ENCODE results near the gene OR11L1.

Gene OR11L1

GRCh38 chr1:247824023-247824422 lies 17.7 kb downstream of the OR11L1 start, which contains the start of gene OR14A16:
Gene OR14A16 (minus strand): TSS chr1:247824119. CDS start chr1:247815729, 8,390 bp downstream.
- Histone ChIP-seq H3K36me3 (ENCODE audit: control insufficient read depth in 5 of 5, insufficient read depth in 5 of 5, low read length in 5 of 5) (no peaks in the 10 kb centered on the region), H3K4me3 (ENCODE audit: low read depth in 1 of 5, low read length in 5 of 5) (no peak within 1 kb of the TSS), H3K9ac (ENCODE audit: low read length in 5 of 5) (no peak within 1 kb of the TSS), H3K27me3 (ENCODE audit: control insufficient read depth in 5 of 5, insufficient read depth in 4 of 5, low read length in 5 of 5) (no peaks in the 10 kb centered on the region), H3K9me3 (ENCODE audit: control insufficient read depth in 5 of 5, low read length in 5 of 5) (peaks cover 0 to 3% (median 0%) of the 10 kb centered on the region in 5 donors), H3K27ac (ENCODE audit: low read depth, low read length) (no peak within 1 kb of the TSS), H3K4me1 (ENCODE audit: control insufficient read depth in 5 of 5, insufficient read depth in 5 of 5, low read length in 5 of 5) (no peaks in the 10 kb centered on the region)

- no peaks in the 10 kb centered on the region for H3K9me3 ChIP-seq (ENCODE audit: control insufficient read depth in 5 of 5, low read length in 5 of 5)
- H3K4me3 ChIP-seq (ENCODE audit: low read depth in 1 of 5, low read length in 5 of 5) = no peak overlapping the region
- no peaks in the 10 kb centered on the region for H3K36me3 ChIP-seq (ENCODE audit: control insufficient read depth in 5 of 5, insufficient read depth in 5 of 5, low read length in 5 of 5)
- no peaks in the 10 kb centered on the region for H3K4me1 ChIP-seq (ENCODE audit: control insufficient read depth in 5 of 5, insufficient read depth in 5 of 5, low read length in 5 of 5)
- H3K9ac ChIP-seq (ENCODE audit: low read length in 5 of 5) = no peak overlapping the region
- H3K27me3 ChIP-seq (ENCODE audit: control insufficient read depth in 5 of 5, insufficient read depth in 4 of 5, low read length in 5 of 5) = no peaks in the 10 kb centered on the region
- no peak overlapping the region for H3K27ac ChIP-seq (ENCODE audit: low read depth, low read length)
Measured at GRCh38 chr1:247822060-247822459, 19.6 kb downstream of the OR11L1 start.

GRCh38 chr1:247812637-247813036 lies 29.1 kb downstream of the OR11L1 start:
- no peaks in the 10 kb centered on the region for H3K4me1 ChIP-seq (ENCODE audit: control insufficient read depth in 5 of 5, insufficient read depth in 5 of 5, low read length in 5 of 5)
- no peaks in the 10 kb centered on the region for H3K27me3 ChIP-seq (ENCODE audit: control insufficient read depth in 5 of 5, insufficient read depth in 4 of 5, low read length in 5 of 5)
- H3K4me3 ChIP-seq (ENCODE audit: low read depth in 1 of 5, low read length in 5 of 5) = no peak overlapping the region
- H3K9ac ChIP-seq (ENCODE audit: low read length in 5 of 5) = no peak overlapping the region
- no peak overlapping the region for H3K27ac ChIP-seq (ENCODE audit: low read depth, low read length)
- H3K36me3 ChIP-seq (ENCODE audit: control insufficient read depth in 5 of 5, insufficient read depth in 5 of 5, low read length in 5 of 5) = no peaks in the 10 kb centered on the region
- H3K9me3 ChIP-seq (ENCODE audit: control insufficient read depth in 5 of 5, low read length in 5 of 5) = peaks cover 0 to 3% (median 2%) of the 10 kb centered on the region in 5 donors

GRCh38 chr1:247797518-247797917 lies 44.2 kb downstream of the OR11L1 start:
- Histone ChIP-seq H3K4me3 (ENCODE audit: low read depth in 1 of 5, low read length in 5 of 5) (no peak overlapping the region), H3K27me3 (ENCODE audit: control insufficient read depth in 5 of 5, insufficient read depth in 4 of 5, low read length in 5 of 5) (no peaks in the 10 kb centered on the region), H3K9me3 (ENCODE audit: control insufficient read depth in 5 of 5, low read length in 5 of 5) (peaks cover 0 to 25% (median 3%) of the 10 kb centered on the region in 5 donors), H3K4me1 (ENCODE audit: control insufficient read depth in 5 of 5, insufficient read depth in 5 of 5, low read length in 5 of 5) (no peaks in the 10 kb centered on the region), H3K9ac (ENCODE audit: low read length in 5 of 5) (no peak overlapping the region), H3K27ac (ENCODE audit: low read depth, low read length) (no peak overlapping the region), H3K36me3 (ENCODE audit: control insufficient read depth in 5 of 5, insufficient read depth in 5 of 5, low read length in 5 of 5) (no peaks in the 10 kb centered on the region)
